A549 (cell line): ENCODE measurements around the gene TMEM170A. TPM values are rescaled to one million over a fixed set of nuclear protein-coding genes. Genes with fewer than 3 reads are reported as not detected.

Experiments
- ATAC-seq, 2 experiments: fragments of 200-7000 bp in 1 of 2; fragments of >200 bp in 1 of 2; cut with Nextera tagmentation in 1 of 2; cut with Tn5 transposase in 1 of 2; 3 replicates each; pipeline versions ENCODE4 v1.8.0 to v1.9.1; 2018 to 2020; ENCODE audit warnings: mild to moderate bottlenecking in 1 of 2, moderate library complexity in 1 of 2
- CTCF ChIA-PET: fragments of 300-600 bp; sonication (Branson Sonifier 250); formaldehyde crosslinking; extraction: SDS; loops from one replicate; lab custom pipeline; 2021; ENCODE audit warnings: antibody characterized with exemption, inconsistent platforms; lab: Yijun Ruan, JAX
- POLR2A ChIA-PET: fragments of 350-600 bp; formaldehyde crosslinking; extraction: SDS; loops from one replicate; lab custom pipeline; 2021; ENCODE audit warnings: antibody characterized with exemption, inconsistent platforms; lab: Yijun Ruan, JAX
- DNase-seq, 2 experiments: peaks; one replicate each; pipeline versions ENCODE4 v3.0.0 to v3.0.0-alpha.2; 2011 to 2016; ENCODE audit warnings: low read depth in 1 of 2, low spot score in 1 of 2
- FAIRE-seq: peaks from 2 replicates; lab custom pipeline; 2011; peaks lifted over from hg19 to GRCh38; lab: Jason Lieb, UNC
- H3K27ac ChIP-seq, 2 experiments: fragments of >200 bp; sonication (Bioruptor Twin); formaldehyde crosslinking; 3 replicates each; pipeline ENCODE4 v1.5.1; 2016 to 2017
- H3K4me1 ChIP-seq: fragments of >200 bp; sonication (Bioruptor Twin); formaldehyde crosslinking; 3 replicates; pipeline ENCODE4 v1.6.1; 2016
- H3K4me2 ChIP-seq: fragments of >200 bp; sonication (Bioruptor Twin); formaldehyde crosslinking; 3 replicates; pipeline ENCODE4 v1.6.1; 2016
- H3K4me3 ChIP-seq: fragments of >200 bp; sonication (Bioruptor Twin); formaldehyde crosslinking; 3 replicates; pipeline ENCODE4 v1.5.1; 2016
- H3K9me3 ChIP-seq: fragments of >200 bp; sonication (Bioruptor Twin); formaldehyde crosslinking; 3 replicates; pipeline ENCODE4 v1.6.1; 2016
- BHLHE40 ChIP-seq: IDR thresholded peaks from 2 replicates; pipeline ENCODE4 v1.6.1; 2012; ENCODE audit warnings: low read depth, low read length, inconsistent platforms
- CBX8 ChIP-seq: fragments of 200-600 bp; sonication (generic); IDR thresholded peaks from 2 replicates; pipeline ENCODE4 v1.6.1; 2016
- CTCF ChIP-seq: fragments of >200 bp; sonication (Bioruptor Twin); formaldehyde crosslinking; IDR thresholded peaks from 3 replicates; pipeline ENCODE4 v1.5.1; 2016
- E2F6 ChIP-seq: IDR thresholded peaks from 2 replicates; pipeline ENCODE4 v1.6.1; 2012; ENCODE audit warnings: low read depth, borderline replicate concordance
- ESRRA ChIP-seq: fragments of 150-350 bp; IDR thresholded peaks from 2 replicates; pipeline ENCODE4 v1.6.1; 2014; ENCODE audit warnings: mild to moderate bottlenecking, low read length, borderline replicate concordance
- FOSL2 ChIP-seq, 2 experiments: fragments of 450-650 bp in 1 of 2; fragments of >200 bp in 1 of 2; sonication (Bioruptor Twin) in 1 of 2; formaldehyde crosslinking; IDR thresholded peaks; 2 replicates each; pipeline versions ENCODE4 v1.5.0 to v1.6.1; 2016 to 2020; ENCODE audit warnings: mild to moderate bottlenecking in 1 of 2, moderate library complexity in 1 of 2
- HMGXB4 ChIP-seq: fragments of 250-450 bp; sonication (Bioruptor Pico); IDR thresholded peaks from 2 replicates; pipeline ENCODE4 v1.5.0; 2021; ENCODE audit warnings: mild to moderate bottlenecking, moderate library complexity, borderline replicate concordance
- HOXB5 ChIP-seq: fragments of 250-450 bp; sonication (Bioruptor Pico); IDR thresholded peaks from 2 replicates; pipeline ENCODE4 v1.5.0; 2020; ENCODE audit warnings: mild to moderate bottlenecking, moderate library complexity
- MAFK ChIP-seq: fragments of 450-650 bp; IDR thresholded peaks from 2 replicates; pipeline ENCODE4 v1.6.1; 2014; ENCODE audit not compliant: partially characterized antibody
- MYC ChIP-seq: IDR thresholded peaks from 2 replicates; pipeline ENCODE4 v1.6.1; 2012; ENCODE audit warnings: mild to moderate bottlenecking, inconsistent platforms, low read length, improper control_type of control experiment, borderline replicate concordance
- NR3C1 ChIP-seq: fragments of >200 bp; sonication (Bioruptor Twin); formaldehyde crosslinking; IDR thresholded peaks from 3 replicates; pipeline ENCODE4 v1.6.1; 2017
- REST ChIP-seq: fragments of 200-600 bp; sonication (generic); IDR thresholded peaks from 2 replicates; pipeline ENCODE4 v1.6.1; 2016; ENCODE audit warnings: antibody characterized with exemption, mild to moderate bottlenecking, moderate library complexity
- SMC3 ChIP-seq: fragments of >200 bp; sonication (Bioruptor Twin); formaldehyde crosslinking; IDR thresholded peaks from 3 replicates; pipeline ENCODE4 v1.6.1; 2018; ENCODE audit warnings: inconsistent platforms
- SREBF2 ChIP-seq: fragments of 450-650 bp; IDR thresholded peaks from 2 replicates; pipeline ENCODE4 v1.6.1; 2014; ENCODE audit warnings: mild to moderate bottlenecking, moderate library complexity
- ZSCAN20 ChIP-seq: fragments of 250-450 bp; sonication (Bioruptor Pico); IDR thresholded peaks from 2 replicates; pipeline ENCODE4 v1.8.0; 2022; ENCODE audit warnings: mild to moderate bottlenecking, moderate library complexity
- WGBS: methylation state at CpG from one replicate; pipeline ENCODE4 v1.1.6; 2017; ENCODE audit errors: missing lambda C conversion rate; 5-methylcytosine and 5-hydroxymethylcytosine counted together
- polyA plus RNA-seq, 4 experiments: library from polyadenylated mRNA; depleted of rRNA in 3 of 4; stranded (reverse); fragments of >200 nt; fragmentation: RNase III in 1 of 4; extraction: RNeasy Plus Mini Kit Qiagen cat#74134 plus additional on column Dnase treatment in 1 of 4; gene quantifications; 2 replicates in 3 of 4; 3 replicates in 1 of 4; pipeline ENCODE4 v1.2.3, GENCODE V29; 2011 to 2017

Gene TMEM170A
- polyA plus RNA-seq, 2 of the 4 experiments (the other 2 are of a cell fraction): 13.9 to 21.7 TPM

- TF ChIP-seq SREBF2 (no peak), SMC3 (no peak), HOXB5 (CRISPR knock-in tag) (no peak), MYC (no peak), HMGXB4 (CRISPR knock-in tag) (no peak), NR3C1 (no peak), ESRRA (no peak), ZSCAN20 (CRISPR knock-in tag) (no peak), FOSL2 (IDR thresholded peaks at IDR 0.05) (no peak), FOSL2 (CRISPR knock-in tag; IDR thresholded peaks at IDR 0.05) (no peak), CBX8 (no peak), MAFK (no peak), REST (no peak)
- no peak overlapping the region for H3K27ac ChIP-seq
- H3K9me3 ChIP-seq: no peaks in the 10 kb centered on the region
- H3K4me2 ChIP-seq: no peak overlapping the region
- FAIRE-seq (no peak), DNase-seq (no peak), ATAC-seq (no peak)
- POLR2A ChIA-PET: interaction anchor here (0.7 kb wide), 1 partner anchor 21 kb away, joined by 6 read pairs; no protein-coding TSS in a partner anchor
- H3K4me3 ChIP-seq: no peak overlapping the region
- WGBS: 95% methylated on average over 2 of the region's 2 CpGs
- CTCF ChIA-PET: interaction anchor here (0.6 to 4.0 kb wide), 7 partner anchors 15 to 124 kb away, joined by 3 to 14 read pairs (median 4); partner anchors contain the start of gene CHST5
- H3K4me1 ChIP-seq: peaks cover 3% of the 10 kb centered on the region; the same call in 1 of the 3 replicates
Observed at GRCh38 chr16:75488322-75488721, 23.8 kb upstream of the TMEM170A start.

GRCh38 chr16:75486676-75487313 is 22.3 kb upstream of the TMEM170A start:
- Histone ChIP-seq H3K4me3 (no peak overlapping the region), H3K27ac (no peak overlapping the region), H3K4me2 (no peak overlapping the region), H3K4me1 (peaks cover 8% of the 10 kb centered on the region; the same call in 1 of the 3 replicates), H3K9me3 (no peaks in the 10 kb centered on the region)
- TF ChIP-seq E2F6: no peak
- no peak for TF ChIP-seq CTCF
- no peak for TF ChIP-seq BHLHE40
- POLR2A ChIA-PET: interaction anchor here (1.0 kb wide), 1 partner anchor 9 kb away, joined by 4 read pairs; the partner anchor contains the start of gene CHST6
- no peak for FAIRE-seq
- no peak for ATAC-seq
- DNase-seq: no peak
- WGBS: 56% methylated on average over 2 of the region's 2 CpGs
- CTCF ChIA-PET: interaction anchor here (1.0 to 4.0 kb wide), 4 partner anchors 8 to 31 kb away, joined by 3 to 23 read pairs (median 10); partner anchors contain the start of gene CHST6
